Hepatocyte (in vitro differentiated cells): ENCODE measurements around the gene TARM1.

Experiments used
- CTCF ChIP-seq: fragments of 200-600 bp; sonication (generic); IDR thresholded peaks from 2 replicates; pipeline ENCODE4 v1.5.1; 2016; ENCODE audit warnings: antibody characterized with exemption, mild to moderate bottlenecking; ENCODE audit not compliant: poor library complexity
- EZH2 ChIP-seq: fragments of 200-600 bp; sonication (generic); IDR thresholded peaks from 2 replicates; pipeline ENCODE4 v1.6.1; 2016; ENCODE audit warnings: antibody characterized with exemption, mild to moderate bottlenecking, borderline replicate concordance

GRCh38 chr19:54081032-54081431 is at the start of gene TARM1:
- no peak for TF ChIP-seq CTCF
- no peak for TF ChIP-seq EZH2
